HepG2 (cell line): ENCODE measurements around the gene KIF1B. TPM values are rescaled to one million over a fixed set of nuclear protein-coding genes. Genes with fewer than 3 reads are reported as not detected.

ENCODE experiments used
- ADNP ChIP-seq: sonication (generic); formaldehyde crosslinking; IDR thresholded peaks from 2 replicates; pipeline ENCODE4 v1.4.0; 2020; ENCODE audit warnings: missing genetic modification reagents
- CEBPG ChIP-seq: IDR thresholded peaks from 2 replicates; pipeline ENCODE4 v1.6.1; 2016
- FOXK2 ChIP-seq: fragments of 450-650 bp; IDR thresholded peaks from 2 replicates; pipeline ENCODE4 v1.6.1; 2016
- GATAD1 ChIP-seq: IDR thresholded peaks from 2 replicates; pipeline ENCODE4 v1.6.1; 2016; ENCODE audit warnings: missing genetic modification reagents, missing compliant biosample characterization
- HMG20A ChIP-seq: IDR thresholded peaks from 2 replicates; pipeline ENCODE4 v1.6.1; 2016; ENCODE audit warnings: borderline replicate concordance
- JARID2 ChIP-seq: sonication (generic); formaldehyde crosslinking; IDR thresholded peaks from 2 replicates; pipeline ENCODE4 v1.8.1; 2023; ENCODE audit warnings: missing genetic modification reagents, inconsistent platforms; ENCODE audit not compliant: insufficient replicate concordance
- MBD4 ChIP-seq: IDR thresholded peaks from 2 replicates; pipeline ENCODE4 v1.6.1; 2012; ENCODE audit warnings: low read length, inconsistent platforms, borderline replicate concordance
- NFE2 ChIP-seq: sonication (generic); formaldehyde crosslinking; IDR thresholded peaks from 2 replicates; pipeline ENCODE4 v1.4.0; 2020; ENCODE audit warnings: missing genetic modification reagents
- NFKBIZ ChIP-seq: IDR thresholded peaks from 2 replicates; pipeline ENCODE4 v1.6.1; 2018; ENCODE audit warnings: missing genetic modification reagents, missing compliant biosample characterization
- NFRKB ChIP-seq: fragments of 450-650 bp; IDR thresholded peaks from 2 replicates; pipeline ENCODE4 v1.6.1; 2017
- PAX8 ChIP-seq: sonication (generic); formaldehyde crosslinking; IDR thresholded peaks from 2 replicates; pipeline ENCODE4 v1.8.0; 2022; ENCODE audit warnings: mild to moderate bottlenecking, missing genetic modification reagents, borderline replicate concordance
- SYNCRIP ChIP-seq: fragments of 200-400 bp; formaldehyde crosslinking; IDR thresholded peaks from 2 replicates; pipeline ENCODE4 v1.6.1; 2018; ENCODE audit warnings: mild to moderate bottlenecking, low read depth, low read length; ENCODE audit not compliant: insufficient read depth
- TP53 ChIP-seq: sonication (generic); formaldehyde crosslinking; conservative IDR thresholded peaks from 2 replicates; pipeline ENCODE4 v1.4.0; 2020; ENCODE audit warnings: missing genetic modification reagents
- YEATS4 ChIP-seq: sonication (generic); formaldehyde crosslinking; IDR thresholded peaks from 2 replicates; pipeline ENCODE4 v1.4.0; 2020; ENCODE audit warnings: missing genetic modification reagents, borderline replicate concordance
- ZFP36 ChIP-seq: fragments of 150-350 bp; IDR thresholded peaks from 2 replicates; pipeline ENCODE4 v1.6.1; 2018; ENCODE audit warnings: borderline replicate concordance, low read length, low read depth; ENCODE audit not compliant: partially characterized antibody
- ZFP37 ChIP-seq: sonication (generic); formaldehyde crosslinking; IDR thresholded peaks from 2 replicates; pipeline ENCODE4 v1.4.0; 2020; ENCODE audit warnings: missing genetic modification reagents, borderline replicate concordance
- ZFY ChIP-seq: sonication (generic); formaldehyde crosslinking; IDR thresholded peaks from 2 replicates; pipeline ENCODE4 v1.4.0; 2020; ENCODE audit warnings: missing genetic modification reagents
- ZNF225 ChIP-seq: sonication (generic); formaldehyde crosslinking; IDR thresholded peaks from 2 replicates; pipeline ENCODE4 v1.4.0; 2020; ENCODE audit warnings: mild to moderate bottlenecking, missing genetic modification reagents
- ZNF335 ChIP-seq: sonication (generic); formaldehyde crosslinking; IDR thresholded peaks from 2 replicates; pipeline ENCODE4 v1.4.0; 2020; ENCODE audit warnings: missing genetic modification reagents
- ZNF720 ChIP-seq: sonication (generic); formaldehyde crosslinking; IDR thresholded peaks from 2 replicates; pipeline ENCODE4 v1.4.0; 2020; ENCODE audit warnings: missing genetic modification reagents
- ZNF781 ChIP-seq: sonication (generic); formaldehyde crosslinking; IDR thresholded peaks from 2 replicates; pipeline ENCODE4 v1.5.1; 2020; ENCODE audit warnings: borderline replicate concordance, mild to moderate bottlenecking, missing genetic modification reagents; ENCODE audit errors: not compliant biosample characterization
- polyA plus RNA-seq, 8 experiments: library from polyadenylated mRNA; depleted of rRNA in 3 of 8; stranded (reverse) in 7 of 8; unstranded in 1 of 8; fragments of >200 nt; fragmentation: Illumina TruSeq in 4 of 8; extraction: Trizol in 4 of 8; gene quantifications; 2 replicates each; pipeline versions ENCODE4 v1.2.1 to v1.2.3, GENCODE V29; 2011 to 2016; ENCODE audit warnings: low read depth in 4 of 8, missing spikeins in 1 of 8, mixed read lengths in 1 of 8; ENCODE audit not compliant: insufficient read depth in 1 of 8
- total RNA-seq, 5 experiments: library from RNA; depleted of rRNA; stranded (reverse); fragments of >200 nt; fragmentation: Illumina TruSeq; extraction: Trizol; gene quantifications; 2 replicates each; pipeline ENCODE4 v1.2.3, GENCODE V29; 2016; ENCODE audit warnings: low read depth in 1 of 5
- TF ChIP-seq, protein P1 (sequence below): sonication (generic); formaldehyde crosslinking; IDR thresholded peaks from 2 replicates; pipeline ENCODE4 v1.4.0; 2020; ENCODE audit warnings: mild to moderate bottlenecking, missing genetic modification reagents
- TF ChIP-seq, protein P2 (sequence below): sonication (generic); formaldehyde crosslinking; conservative IDR thresholded peaks from 2 replicates; pipeline ENCODE4 v1.4.0; 2020; ENCODE audit warnings: missing genetic modification reagents
- TF ChIP-seq, protein P3 (sequence below): IDR thresholded peaks from 2 replicates; pipeline ENCODE4 v1.6.1; 2016; ENCODE audit warnings: low read depth, control low read depth
- TF ChIP-seq, protein P4 (sequence below): sonication (generic); formaldehyde crosslinking; IDR thresholded peaks from 2 replicates; pipeline ENCODE4 v1.4.0; 2020; ENCODE audit warnings: mild to moderate bottlenecking, missing genetic modification reagents

KIF1B gene
- total and polyA plus RNA-seq, 2 of the 13 experiments (the other 11 are each of a cell fraction or from before 2014, with no cell fraction given): 26.7 to 32.5 TPM

DNA sequence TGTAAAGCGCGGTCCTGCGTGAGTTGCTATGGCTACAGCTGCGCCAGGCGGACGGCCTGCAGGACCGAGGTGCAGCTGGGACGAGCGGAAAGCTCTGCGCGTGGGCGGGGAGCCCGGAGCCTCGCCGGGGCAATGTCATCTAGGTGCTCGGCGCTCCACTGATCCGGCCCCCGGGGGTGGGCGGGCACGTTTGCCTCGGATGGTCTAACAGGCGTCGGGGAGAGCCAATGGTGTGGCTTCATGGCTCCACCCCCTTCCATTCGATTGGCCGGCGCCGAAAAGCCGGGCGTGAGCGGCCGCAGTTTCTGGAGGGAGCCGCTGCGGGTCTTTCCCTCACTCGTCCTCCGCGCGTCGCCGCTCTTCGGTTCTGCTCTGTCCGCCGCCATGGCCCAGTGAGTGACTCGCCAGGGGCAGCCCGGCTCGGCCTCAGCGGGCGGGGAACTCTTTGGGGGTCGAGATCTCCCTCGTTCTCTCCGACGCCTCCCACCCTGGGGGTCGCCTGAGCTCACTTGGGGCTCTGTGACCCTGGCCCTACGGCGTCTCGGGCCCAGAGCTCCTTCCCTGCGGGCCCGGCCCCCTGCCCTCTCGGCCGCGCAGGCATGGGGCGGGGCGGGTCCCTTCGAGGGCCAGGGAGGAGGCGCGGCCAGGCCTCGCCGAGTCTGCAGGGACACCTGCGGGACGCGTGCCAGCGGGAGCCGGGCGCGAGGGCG lies 188.5 kb downstream of the KIF1B start, which contains the start of gene PGD (continued):
- TF ChIP-seq PAX8 (CRISPR knock-in tag) (0 out of 2 replicates have a peak, but pooled peaks have one; percentile 17), HMG20A (CRISPR knock-in tag) (no peak), ZFP36 (no peak), TP53 (0 out of 2 replicates have a peak, but pooled peaks have one; percentile 37), ZNF225 (CRISPR knock-in tag) (peak; percentile 15; the same call in 1 of the 2 replicates), NFRKB (no peak), SYNCRIP (no peak), MBD4 (no peak), ZFY (CRISPR knock-in tag) (peak; percentile 96), ZNF335 (peak; percentile 77; the same call in 1 of the 2 replicates), ZNF781 (CRISPR knock-in tag) (no peak), ZNF720 (CRISPR knock-in tag) (no peak), NFKBIZ (CRISPR knock-in tag) (0 out of 2 replicates have a peak, but pooled peaks have one; percentile 5), JARID2 (CRISPR knock-in tag) (peak; percentile 77), GATAD1 (CRISPR knock-in tag) (peak; percentile 47), ADNP (no peak), FOXK2 (no peak), NFE2 (CRISPR knock-in tag) (no peak), YEATS4 (CRISPR knock-in tag) (peak; percentile 84), ZFP37 (CRISPR knock-in tag) (no peak), CEBPG (CRISPR knock-in tag) (peak; percentile 26; the same call in 1 of the 2 replicates)
- TF ChIP-seq, protein P1, sequence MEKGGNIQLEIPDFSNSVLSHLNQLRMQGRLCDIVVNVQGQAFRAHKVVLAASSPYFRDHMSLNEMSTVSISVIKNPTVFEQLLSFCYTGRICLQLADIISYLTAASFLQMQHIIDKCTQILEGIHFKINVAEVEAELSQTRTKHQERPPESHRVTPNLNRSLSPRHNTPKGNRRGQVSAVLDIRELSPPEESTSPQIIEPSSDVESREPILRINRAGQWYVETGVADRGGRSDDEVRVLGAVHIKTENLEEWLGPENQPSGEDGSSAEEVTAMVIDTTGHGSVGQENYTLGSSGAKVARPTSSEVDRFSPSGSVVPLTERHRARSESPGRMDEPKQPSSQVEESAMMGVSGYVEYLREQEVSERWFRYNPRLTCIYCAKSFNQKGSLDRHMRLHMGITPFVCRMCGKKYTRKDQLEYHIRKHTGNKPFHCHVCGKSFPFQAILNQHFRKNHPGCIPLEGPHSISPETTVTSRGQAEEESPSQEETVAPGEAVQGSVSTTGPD (CRISPR knock-in tag): no peak
- TF ChIP-seq, protein P2, sequence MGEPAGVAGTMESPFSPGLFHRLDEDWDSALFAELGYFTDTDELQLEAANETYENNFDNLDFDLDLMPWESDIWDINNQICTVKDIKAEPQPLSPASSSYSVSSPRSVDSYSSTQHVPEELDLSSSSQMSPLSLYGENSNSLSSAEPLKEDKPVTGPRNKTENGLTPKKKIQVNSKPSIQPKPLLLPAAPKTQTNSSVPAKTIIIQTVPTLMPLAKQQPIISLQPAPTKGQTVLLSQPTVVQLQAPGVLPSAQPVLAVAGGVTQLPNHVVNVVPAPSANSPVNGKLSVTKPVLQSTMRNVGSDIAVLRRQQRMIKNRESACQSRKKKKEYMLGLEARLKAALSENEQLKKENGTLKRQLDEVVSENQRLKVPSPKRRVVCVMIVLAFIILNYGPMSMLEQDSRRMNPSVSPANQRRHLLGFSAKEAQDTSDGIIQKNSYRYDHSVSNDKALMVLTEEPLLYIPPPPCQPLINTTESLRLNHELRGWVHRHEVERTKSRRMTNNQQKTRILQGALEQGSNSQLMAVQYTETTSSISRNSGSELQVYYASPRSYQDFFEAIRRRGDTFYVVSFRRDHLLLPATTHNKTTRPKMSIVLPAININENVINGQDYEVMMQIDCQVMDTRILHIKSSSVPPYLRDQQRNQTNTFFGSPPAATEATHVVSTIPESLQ (CRISPR knock-in tag): no peak; the same call in 1 of the 2 replicates
- TF ChIP-seq, protein P3, sequence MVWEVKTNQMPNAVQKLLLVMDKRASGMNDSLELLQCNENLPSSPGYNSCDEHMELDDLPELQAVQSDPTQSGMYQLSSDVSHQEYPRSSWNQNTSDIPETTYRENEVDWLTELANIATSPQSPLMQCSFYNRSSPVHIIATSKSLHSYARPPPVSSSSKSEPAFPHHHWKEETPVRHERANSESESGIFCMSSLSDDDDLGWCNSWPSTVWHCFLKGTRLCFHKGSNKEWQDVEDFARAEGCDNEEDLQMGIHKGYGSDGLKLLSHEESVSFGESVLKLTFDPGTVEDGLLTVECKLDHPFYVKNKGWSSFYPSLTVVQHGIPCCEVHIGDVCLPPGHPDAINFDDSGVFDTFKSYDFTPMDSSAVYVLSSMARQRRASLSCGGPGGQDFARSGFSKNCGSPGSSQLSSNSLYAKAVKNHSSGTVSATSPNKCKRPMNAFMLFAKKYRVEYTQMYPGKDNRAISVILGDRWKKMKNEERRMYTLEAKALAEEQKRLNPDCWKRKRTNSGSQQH (CRISPR knock-in tag): peak; percentile 68; the same call in 1 of the 2 replicates
- TF ChIP-seq, protein P4, sequence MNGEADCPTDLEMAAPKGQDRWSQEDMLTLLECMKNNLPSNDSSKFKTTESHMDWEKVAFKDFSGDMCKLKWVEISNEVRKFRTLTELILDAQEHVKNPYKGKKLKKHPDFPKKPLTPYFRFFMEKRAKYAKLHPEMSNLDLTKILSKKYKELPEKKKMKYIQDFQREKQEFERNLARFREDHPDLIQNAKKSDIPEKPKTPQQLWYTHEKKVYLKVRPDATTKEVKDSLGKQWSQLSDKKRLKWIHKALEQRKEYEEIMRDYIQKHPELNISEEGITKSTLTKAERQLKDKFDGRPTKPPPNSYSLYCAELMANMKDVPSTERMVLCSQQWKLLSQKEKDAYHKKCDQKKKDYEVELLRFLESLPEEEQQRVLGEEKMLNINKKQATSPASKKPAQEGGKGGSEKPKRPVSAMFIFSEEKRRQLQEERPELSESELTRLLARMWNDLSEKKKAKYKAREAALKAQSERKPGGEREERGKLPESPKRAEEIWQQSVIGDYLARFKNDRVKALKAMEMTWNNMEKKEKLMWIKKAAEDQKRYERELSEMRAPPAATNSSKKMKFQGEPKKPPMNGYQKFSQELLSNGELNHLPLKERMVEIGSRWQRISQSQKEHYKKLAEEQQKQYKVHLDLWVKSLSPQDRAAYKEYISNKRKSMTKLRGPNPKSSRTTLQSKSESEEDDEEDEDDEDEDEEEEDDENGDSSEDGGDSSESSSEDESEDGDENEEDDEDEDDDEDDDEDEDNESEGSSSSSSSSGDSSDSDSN (CRISPR knock-in tag): peak; percentile 93
